K562 (cell line): ENCODE data around the gene NDUFS6. TPM values are rescaled to one million over a fixed set of nuclear protein-coding genes. Genes with fewer than 3 reads are reported as not detected.

Experiments
- ATAC-seq: fragments of 200-7000 bp; cut with Tn5 transposase; 3 replicates; pipeline ENCODE4 v1.9.1; 2020; ENCODE audit warnings: moderate library complexity
- BruUV-seq: library from RNA; stranded (reverse); fragments of 400-500 nt; replicated peaks from 2 replicates; lab custom pipeline; 2021; lab: Mats Ljungman, UMichigan
- CTCF ChIA-PET: fragments of 300-600 bp; formaldehyde crosslinking; extraction: SDS; loops from one replicate; lab custom pipeline; 2021; ENCODE audit warnings: low intra/inter-chr PET ratio; lab: Yijun Ruan, JAX
- POLR2A ChIA-PET: fragments of 300-600, 350-650 bp; sonication (Branson Sonifier 250); formaldehyde crosslinking; extraction: SDS; loops from one replicate; lab custom pipeline; 2021; ENCODE audit warnings: antibody characterized with exemption, inconsistent platforms; lab: Yijun Ruan, JAX
- DNase-seq, 4 experiments: peaks; one replicate each; pipeline versions ENCODE4 v3.0.0 to v3.0.0-alpha.2; 2011 to 2018; ENCODE audit warnings: low spot score in 3 of 4, mixed read lengths in 3 of 4; ENCODE audit errors: extremely low read depth in 1 of 4
- FAIRE-seq: peaks from 2 replicates; lab custom pipeline; 2011; peaks lifted over from hg19 to GRCh38; lab: Jason Lieb, UNC
- H2AFZ ChIP-seq: 2 replicates; pipeline ENCODE4 v1.6.0; 2011; ENCODE audit warnings: low read depth, low read length, control low read depth, inconsistent platforms
- H3K27ac ChIP-seq: fragments of 200-600 bp; 3 replicates; pipeline ENCODE4 v1.8.0; 2011; ENCODE audit warnings: low read depth, mild to moderate bottlenecking, control low read depth, inconsistent platforms, low read length, moderate library complexity, mixed read lengths; ENCODE audit errors: extremely low read depth
- H3K27me3 ChIP-seq, 2 experiments: fragments of 300-600 bp in 1 of 2; 2 replicates in 1 of 2; 3 replicates in 1 of 2; pipeline versions ENCODE4 v1.6.0 to v1.8.0; 2011; ENCODE audit warnings: inconsistent platforms in 2 of 2, low read length in 2 of 2, mild to moderate bottlenecking in 1 of 2, mixed read lengths in 1 of 2, moderate library complexity in 1 of 2; ENCODE audit not compliant: control insufficient read depth in 2 of 2, insufficient read depth in 2 of 2
- H3K36me3 ChIP-seq: fragments of 300-600 bp; 3 replicates; pipeline ENCODE4 v1.8.0; 2011; ENCODE audit warnings: mild to moderate bottlenecking, low read length, inconsistent platforms; ENCODE audit not compliant: control insufficient read depth, insufficient read depth
- H3K4me1 ChIP-seq, 2 experiments: fragments of 200-600 bp in 1 of 2; replicated peaks in 1 of 2; 2 replicates in 1 of 2; 3 replicates in 1 of 2; pipeline versions ENCODE4 v1.5.1 to v1.8.0; 2011; ENCODE audit warnings: inconsistent platforms in 2 of 2, low read length in 2 of 2, mild to moderate bottlenecking in 1 of 2, mixed read lengths in 1 of 2, moderate library complexity in 1 of 2; ENCODE audit not compliant: control insufficient read depth in 2 of 2, insufficient read depth in 2 of 2
- H3K4me2 ChIP-seq: 2 replicates; pipeline ENCODE4 v1.6.1; 2011; ENCODE audit warnings: low read length, control low read depth, inconsistent platforms, mixed read lengths; ENCODE audit not compliant: insufficient read depth
- H3K4me3 ChIP-seq: fragments of 200-600 bp; sonication (generic), shearing (Covaris generic); 2 replicates; pipeline ENCODE4 v1.5.1; 2016; ENCODE audit warnings: control low read depth, inconsistent platforms
- H3K79me2 ChIP-seq: fragments of 200-600 bp; 3 replicates; pipeline ENCODE4 v1.8.0; 2011; ENCODE audit warnings: low read length, inconsistent platforms; ENCODE audit not compliant: control insufficient read depth, insufficient read depth
- H3K9ac ChIP-seq, 2 experiments: 2 replicates each; pipeline versions ENCODE4 v1.6.0 to v1.6.1; 2011; ENCODE audit warnings: low read depth in 2 of 2, low read length in 2 of 2, control low read depth in 1 of 2, inconsistent platforms in 1 of 2, mild to moderate bottlenecking in 1 of 2, mixed read lengths in 1 of 2; ENCODE audit not compliant: insufficient read depth in 1 of 2
- H3K9me1 ChIP-seq: one replicate; pipeline ENCODE4 v1.6.0; 2011; ENCODE audit warnings: inconsistent platforms, mild to moderate bottlenecking, low read length, moderate library complexity; ENCODE audit not compliant: control insufficient read depth, insufficient read depth
- H3K9me3 ChIP-seq: replicated peaks from 2 replicates; pipeline ENCODE4 v1.5.1; 2011; ENCODE audit warnings: low read depth, low read length, inconsistent platforms; ENCODE audit not compliant: control insufficient read depth, insufficient read depth
- H4K20me1 ChIP-seq: replicated peaks from 2 replicates; pipeline ENCODE4 v1.6.1; 2011; ENCODE audit warnings: low read length, inconsistent platforms, mixed read lengths; ENCODE audit not compliant: control insufficient read depth, insufficient read depth
- GTF2B ChIP-seq: IDR thresholded peaks from 2 replicates; pipeline ENCODE4 v1.6.1; 2011; ENCODE audit not compliant: insufficient read length; ENCODE audit errors: extremely low read depth
- HDAC2 ChIP-seq: fragments of 450-650 bp; IDR thresholded peaks from 2 replicates; pipeline ENCODE4 v1.6.1; 2016; ENCODE audit warnings: mild to moderate bottlenecking
- LEF1 ChIP-seq: fragments of 450-650 bp; IDR thresholded peaks from 2 replicates; pipeline ENCODE4 v1.6.1; 2016; ENCODE audit warnings: mild to moderate bottlenecking
- MLX ChIP-seq, 2 experiments: fragments of 450-650 bp in 1 of 2; sonication (generic) in 1 of 2; formaldehyde crosslinking; conservative IDR thresholded peaks; 2 replicates each; pipeline versions ENCODE4 v1.4.0 to v1.8.1; 2020 to 2022; ENCODE audit warnings: mild to moderate bottlenecking in 1 of 2, missing genetic modification reagents in 1 of 2
- NCOA1 ChIP-seq: fragments of 450-650 bp; IDR thresholded peaks from 2 replicates; pipeline ENCODE4 v1.6.1; 2016; ENCODE audit warnings: low read depth
- POLR2AphosphoS5 ChIP-seq: IDR thresholded peaks from 2 replicates; pipeline ENCODE4 v1.6.1; 2011; ENCODE audit warnings: mild to moderate bottlenecking, low read depth, low read length, moderate library complexity; ENCODE audit not compliant: control insufficient read depth, insufficient read depth
- RBM25 ChIP-seq: fragments of 200-400 bp; formaldehyde crosslinking; IDR thresholded peaks from 2 replicates; pipeline ENCODE4 v1.6.1; 2018; ENCODE audit warnings: low read length, low read depth, moderate library complexity; ENCODE audit not compliant: severe bottlenecking
- TRIM28 ChIP-seq: fragments of 450-650 bp; IDR thresholded peaks from 2 replicates; pipeline ENCODE4 v1.6.1; 2017
- ZNF395 ChIP-seq: fragments of 200-800 bp; sonication (Bioruptor generic); IDR thresholded peaks from 2 replicates; pipeline ENCODE4 v1.6.1; 2017; ENCODE audit warnings: missing genetic modification characterization, missing compliant biosample characterization
- ZNF436 ChIP-seq: fragments of 250-450, 450-650 bp; sonication (Bioruptor Pico); formaldehyde crosslinking; IDR thresholded peaks from 2 replicates; pipeline ENCODE4 v1.7.0; 2020; ENCODE audit warnings: mild to moderate bottlenecking
- ZZZ3 ChIP-seq: fragments of 450-650 bp; IDR thresholded peaks from 2 replicates; pipeline ENCODE4 v1.6.1; 2016; ENCODE audit warnings: antibody characterized with exemption, mild to moderate bottlenecking, moderate library complexity
- WGBS: fragments of 100-300 bp; shearing (Covaris generic); methylation state at CpG from one replicate; pipeline ENCODE4 v1.1.6; 2016; ENCODE audit warnings: low coverage, mixed read lengths; ENCODE audit not compliant: insufficient coverage; ENCODE audit errors: missing lambda C conversion rate; 5-methylcytosine and 5-hydroxymethylcytosine counted together
- in situ Hi-C: fragments of 300-500 bp; cut with MboI; formaldehyde crosslinking; loops from 4 replicates; pipeline ENCODE4 v1.15.0; 2018; ENCODE audit warnings: inconsistent platforms, mixed read lengths
- intact Hi-C: fragments of 100-400 bp; cut with micrococcal nuclease; formaldehyde crosslinking; loops from 2 replicates; pipeline ENCODE4 v1.14.2; 2022
- polyA plus RNA-seq, 8 experiments: library from polyadenylated mRNA; depleted of rRNA in 4 of 8; stranded (reverse) in 5 of 8; unstranded in 3 of 8; fragments of >200 nt; fragmentation: Nextera tagmentation in 2 of 8; fragmentation: Illumina TruSeq in 1 of 8; extraction: Ambion mirVana in 2 of 8; extraction: Trizol in 1 of 8; gene quantifications; 2 replicates each; pipeline versions ENCODE4 v1.2.1 to v1.2.3, GENCODE V29; 2011 to 2014; ENCODE audit warnings: inconsistent platforms in 1 of 8, missing spikeins in 1 of 8
- total RNA-seq, 7 experiments: library from RNA; depleted of rRNA in 6 of 7; stranded (reverse); fragments of >200 nt in 6 of 7; fragmentation: Illumina TruSeq in 2 of 7; extraction: Trizol in 2 of 7; gene quantifications; 2 replicates each; pipeline versions ENCODE4 v1.2.1 to v1.2.3, GENCODE V29; 2011 to 2021; ENCODE audit warnings: low replicate concordance in 1 of 7

The NDUFS6 gene
- total and polyA plus RNA-seq, 9 of the 15 experiments (the other 6 are each of a cell fraction or from before 2014, with no cell fraction given), result 36.1 to 291 (median 77.0) TPM

- no peak overlapping the region for H3K9ac ChIP-seq
- H3K4me3 ChIP-seq, result no peak overlapping the region
- ChIA-PET POLR2A (interaction anchor here (0.6 kb wide), 1 partner anchor 9 kb away, joined by 3 read pairs; no protein-coding TSS in a partner anchor), CTCF (no interaction called here)
- no peak for FAIRE-seq
- BruUV-seq, result no TSS peak
- H3K4me1 ChIP-seq, result peaks cover 0 to 3% of the 10 kb centered on the region in 2 experiments; a peak in 1 of 5 replicates
- no peak for ATAC-seq
- H3K27ac ChIP-seq, result no peak overlapping the region
- in situ Hi-C loops, result no loop called here
- no peaks in the 10 kb centered on the region for H3K36me3 ChIP-seq
- 58% methylated on average over 20 of the region's 32 CpGs for WGBS
- TF ChIP-seq ZZZ3 (no peak), ZNF395 (CRISPR knock-in tag) (no peak), RBM25 (no peak), HDAC2 (no peak), TRIM28 (no peak), NCOA1 (no peak), GTF2B (no peak), ZNF436 (CRISPR knock-in tag) (no peak), MLX (CRISPR knock-in tag; conservative IDR thresholded peaks at IDR 0.05) (no peak), POLR2AphosphoS5 (no peak), LEF1 (no peak)
- peaks cover 13% of the 10 kb centered on the region; the same call in 1 of the 2 replicates for H4K20me1 ChIP-seq
- no peaks in the 10 kb centered on the region for H3K9me1 ChIP-seq
- H3K4me2 ChIP-seq, result no peak overlapping the region
- H3K79me2 ChIP-seq, result no peaks in the 10 kb centered on the region
- H3K9me3 ChIP-seq, result peaks cover 2% of the 10 kb centered on the region
- intact Hi-C loops, result no loop called here
- peaks cover 42 to 65% of the 10 kb centered on the region in 2 experiments for H3K27me3 ChIP-seq
- DNase-seq, result no peak
- H2AFZ ChIP-seq, result no peak overlapping the region
Measured at GRCh38 chr5:1857256-1857600, 56.0 kb downstream of the NDUFS6 start.
